ENCODE results near the gene CD44. TPM values are rescaled to one million over a fixed set of nuclear protein-coding genes. Genes with fewer than 3 reads are reported as not detected.
A peak's percentile ranks its signal among the peaks of the same experiment; 100 is the strongest.

Gene CD44
- total and polyA plus RNA-seq, 4 experiments from 2014 or later: 390 to 809 (median 681) TPM

- H3K4me1 Mint-ChIP-seq: peaks cover 49 to 91% (median 66%) of the 10 kb centered on the region in 4 donors
- H3K27ac Mint-ChIP-seq: peak overlapping the region; percentile 88 to 95 (median 94)
- H3K4me1 ChIP-seq (ENCODE audit: insufficient read depth, low read length): peaks cover 57% of the 10 kb centered on the region
- H3K36me3 Mint-ChIP-seq: peaks cover 50 to 52% of the 10 kb centered on the region in 2 donors
- POLR2A ChIA-PET (ENCODE audit: partially characterized antibody): interaction anchor here (1.1 to 5.7 kb wide), 15 partner anchors 12 to 189 kb away, joined by 3 to 72 read pairs (median 4); no protein-coding TSS in a partner anchor
- intact Hi-C loops (cut with micrococcal nuclease): loop anchor here (5.0 kb wide), 4 partner anchors 37 to 158 kb away; no protein-coding TSS in a partner anchor
- peaks cover 17% of the 10 kb centered on the region for H3K36me3 ChIP-seq (ENCODE audit: insufficient read depth, low read length)
- no peak overlapping the region for H3K27ac ChIP-seq (ENCODE audit: low read depth, low read length)
- H3K9me3 Mint-ChIP-seq: peaks cover 0 to 48% (median 27%) of the 10 kb centered on the region in 8 donors
- no peak overlapping the region for H3K4me3 ChIP-seq (ENCODE audit: low read length in 2 of 2)
- H3K27me3 ChIP-seq (ENCODE audit: insufficient read depth, low read length): no peaks in the 10 kb centered on the region
- no peak for DNase-seq
- H3K27me3 Mint-ChIP-seq: no peaks in the 10 kb centered on the region
- CTCF ChIA-PET (ENCODE audit: partially characterized antibody): interaction anchor here (0.9 to 6.7 kb wide), 8 partner anchors 8 to 235 kb away, joined by 3 to 58 read pairs (median 5); no protein-coding TSS in a partner anchor
- peaks cover 0 to 4% of the 10 kb centered on the region in 2 donors for H3K9me3 ChIP-seq (ENCODE audit: control insufficient read depth in 1 of 2, low read length in 2 of 2)
- H3K4me3 Mint-ChIP-seq: peak overlapping the region in 5 of 8 donors; percentile 25 to 65 (median 37)
Measured at GRCh38 chr11:35234460-35235156, 95.6 kb downstream of the CD44 start.

GRCh38 chr11:35235157-35235468 is 96.1 kb downstream of the CD44 start:
- intact Hi-C loops (cut with micrococcal nuclease): loop anchor here (5.0 kb wide), 4 partner anchors 38 to 157 kb away; no protein-coding TSS in a partner anchor
- Mint-ChIP-seq H3K9me3 (peaks cover 0 to 48% (median 27%) of the 10 kb centered on the region in 8 donors), H3K4me1 (peaks cover 49 to 89% (median 68%) of the 10 kb centered on the region in 4 donors), H3K27ac (peak overlapping the region; percentile 81 to 95 (median 94)), H3K36me3 (peaks cover 45 to 47% of the 10 kb centered on the region in 2 donors), H3K27me3 (no peaks in the 10 kb centered on the region), H3K4me3 (peak overlapping the region in 3 of 8 donors; percentile 36 to 65 (median 65))
- Histone ChIP-seq H3K36me3 (ENCODE audit: insufficient read depth, low read length) (peaks cover 12% of the 10 kb centered on the region), H3K27me3 (ENCODE audit: insufficient read depth, low read length) (no peaks in the 10 kb centered on the region), H3K27ac (ENCODE audit: low read depth, low read length) (no peak overlapping the region), H3K4me1 (ENCODE audit: insufficient read depth, low read length) (peaks cover 57% of the 10 kb centered on the region), H3K4me3 (ENCODE audit: low read length in 2 of 2) (no peak overlapping the region), H3K9me3 (ENCODE audit: control insufficient read depth in 1 of 2, low read length in 2 of 2) (peaks cover 0 to 4% of the 10 kb centered on the region in 2 donors)
- ChIA-PET CTCF (ENCODE audit: partially characterized antibody) (interaction anchor here (1.1 to 6.7 kb wide), 8 partner anchors 9 to 241 kb away, joined by 3 to 58 read pairs (median 7); no protein-coding TSS in a partner anchor), POLR2A (ENCODE audit: partially characterized antibody) (interaction anchor here (0.9 to 5.7 kb wide), 16 partner anchors 9 to 194 kb away, joined by 3 to 72 read pairs (median 7); no protein-coding TSS in a partner anchor)
- no peak for DNase-seq

DNA sequence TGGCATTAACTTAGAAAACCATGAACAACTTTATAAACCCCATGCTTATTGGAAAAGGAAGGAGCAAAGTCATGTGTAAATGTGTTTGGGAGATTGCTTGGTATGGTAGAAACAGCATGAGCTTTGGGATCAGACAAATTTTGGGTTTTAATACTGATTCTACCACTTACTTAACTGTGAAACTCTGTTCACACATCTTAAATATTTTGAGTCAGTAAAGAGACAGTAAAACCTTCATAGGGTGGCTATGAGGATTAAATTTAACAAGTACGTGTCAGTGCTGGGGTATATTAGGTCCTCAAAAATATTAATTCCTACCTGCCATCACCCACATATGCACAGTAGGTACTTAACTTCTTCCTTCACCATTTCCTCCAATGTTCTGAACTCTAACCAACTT is 96.5 kb downstream of the CD44 start:
- Mint-ChIP-seq H3K27ac (peak overlapping the region; percentile 88 to 95 (median 94)), H3K4me1 (peaks cover 49 to 85% (median 68%) of the 10 kb centered on the region in 4 donors), H3K36me3 (peaks cover 41 to 43% of the 10 kb centered on the region in 2 donors), H3K4me3 (peak overlapping the region in 7 of 8 donors; percentile 54 to 81 (median 65)), H3K27me3 (no peaks in the 10 kb centered on the region), H3K9me3 (peaks cover 0 to 45% (median 27%) of the 10 kb centered on the region in 8 donors)
- H3K9me3 ChIP-seq (ENCODE audit: control insufficient read depth in 1 of 2, low read length in 2 of 2): peaks cover 0 to 4% of the 10 kb centered on the region in 2 donors
- DNase-seq: no peak
- intact Hi-C loops (cut with micrococcal nuclease): loop anchor here (5.0 kb wide), 4 partner anchors 38 to 157 kb away; no protein-coding TSS in a partner anchor
- H3K27ac ChIP-seq (ENCODE audit: low read depth, low read length): peak overlapping the region; percentile 3
- peaks cover 57% of the 10 kb centered on the region for H3K4me1 ChIP-seq (ENCODE audit: insufficient read depth, low read length)
- peaks cover 8% of the 10 kb centered on the region for H3K36me3 ChIP-seq (ENCODE audit: insufficient read depth, low read length)
- CTCF ChIA-PET (ENCODE audit: partially characterized antibody): interaction anchor here (0.8 to 6.7 kb wide), 15 partner anchors 9 to 309 kb away, joined by 3 to 58 read pairs (median 4); no protein-coding TSS in a partner anchor
- no peaks in the 10 kb centered on the region for H3K27me3 ChIP-seq (ENCODE audit: insufficient read depth, low read length)
- POLR2A ChIA-PET (ENCODE audit: partially characterized antibody): interaction anchor here (0.5 to 5.7 kb wide), 29 partner anchors 9 to 236 kb away, joined by 3 to 72 read pairs (median 5); partner anchors contain the start of gene CD44
- peak overlapping the region in 1 of 2 donors; percentile 5 for H3K4me3 ChIP-seq (ENCODE audit: low read length in 2 of 2)

DNA sequence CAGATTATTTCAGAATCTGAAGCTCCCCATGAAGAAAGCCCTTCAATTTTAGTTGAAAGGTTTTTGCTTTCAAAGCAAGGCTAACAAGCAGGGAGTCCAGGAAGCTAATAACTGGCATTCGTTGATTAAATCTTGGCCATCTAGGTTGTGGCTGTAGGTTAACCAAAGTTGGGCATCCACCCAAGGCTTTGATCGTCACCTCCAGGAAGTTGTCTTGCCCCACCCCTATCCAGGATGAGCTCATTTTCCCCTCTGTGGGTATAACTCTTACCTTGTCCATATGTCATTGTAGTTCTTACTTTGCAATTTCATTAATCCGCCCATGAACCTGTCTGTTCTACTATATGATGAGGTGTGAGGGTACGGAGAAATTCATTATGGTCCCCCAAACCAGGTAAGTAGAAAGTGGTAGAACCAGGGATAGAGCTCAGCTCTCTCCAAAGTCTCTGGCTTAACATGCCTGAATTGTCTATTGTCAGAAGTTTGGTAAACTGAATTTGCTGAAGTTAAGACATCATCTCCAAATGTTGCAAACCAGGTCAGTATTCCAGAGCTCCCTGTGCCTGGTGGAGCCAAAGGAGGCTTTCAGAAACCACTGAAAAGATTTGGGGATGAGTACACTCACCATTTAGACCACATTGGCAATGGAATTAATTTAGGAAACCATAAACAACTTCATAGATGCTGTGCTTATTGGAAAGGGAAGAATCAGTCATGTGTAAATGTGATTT is 97.1 kb downstream of the CD44 start:
- peaks cover 50 to 84% (median 66%) of the 10 kb centered on the region in 4 donors for H3K4me1 Mint-ChIP-seq
- CTCF ChIA-PET (ENCODE audit: partially characterized antibody): interaction anchor here (0.7 to 6.7 kb wide), 20 partner anchors 10 to 310 kb away, joined by 3 to 58 read pairs (median 4); no protein-coding TSS in a partner anchor
- POLR2A ChIA-PET (ENCODE audit: partially characterized antibody): interaction anchor here (0.5 to 5.7 kb wide), 31 partner anchors 10 to 236 kb away, joined by 3 to 72 read pairs (median 4); partner anchors contain the start of gene CD44
- H3K27ac ChIP-seq (ENCODE audit: low read depth, low read length): peak overlapping the region; percentile 32
- H3K27me3 Mint-ChIP-seq: no peaks in the 10 kb centered on the region
- H3K36me3 Mint-ChIP-seq: peaks cover 35 to 37% of the 10 kb centered on the region in 2 donors
- peak overlapping the region in 1 of 2 donors; percentile 21 for H3K4me3 ChIP-seq (ENCODE audit: low read length in 2 of 2)
- H3K4me1 ChIP-seq (ENCODE audit: insufficient read depth, low read length): peaks cover 58% of the 10 kb centered on the region
- DNase-seq: peak; percentile 79 to 93 (median 86)
- peaks cover 0 to 40% (median 25%) of the 10 kb centered on the region in 8 donors for H3K9me3 Mint-ChIP-seq
- peak overlapping the region in 7 of 8 donors; percentile 54 to 81 (median 65) for H3K4me3 Mint-ChIP-seq
- peaks cover 2% of the 10 kb centered on the region for H3K36me3 ChIP-seq (ENCODE audit: insufficient read depth, low read length)
- intact Hi-C loops (cut with micrococcal nuclease): loop anchor here (1.0 to 5.0 kb wide), 6 partner anchors 19 to 156 kb away; no protein-coding TSS in a partner anchor
- H3K27me3 ChIP-seq (ENCODE audit: insufficient read depth, low read length): no peaks in the 10 kb centered on the region
- peaks cover 0 to 4% of the 10 kb centered on the region in 2 donors for H3K9me3 ChIP-seq (ENCODE audit: control insufficient read depth in 1 of 2, low read length in 2 of 2)
- H3K27ac Mint-ChIP-seq: peak overlapping the region; percentile 88 to 95 (median 94)

DNA sequence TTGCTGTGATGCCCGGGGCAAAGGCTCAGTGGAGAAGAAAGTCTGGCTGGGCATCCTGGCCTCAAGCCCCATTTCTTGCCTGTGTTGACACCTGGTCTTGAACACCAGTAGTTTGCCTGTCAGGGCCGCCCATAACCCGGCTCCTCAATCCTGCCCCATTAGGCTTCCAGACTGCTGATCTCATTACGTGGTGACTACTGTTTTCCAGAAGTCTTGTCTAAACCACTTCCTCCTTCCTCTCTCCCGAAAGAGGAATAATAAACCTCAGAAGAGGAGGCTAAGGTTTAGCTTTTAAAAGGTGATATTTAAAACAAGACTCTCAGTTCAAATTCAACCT is 97.7 kb downstream of the CD44 start:
- Histone ChIP-seq H3K36me3 (ENCODE audit: insufficient read depth, low read length) (no peaks in the 10 kb centered on the region), H3K9me3 (ENCODE audit: control insufficient read depth in 1 of 2, low read length in 2 of 2) (peaks cover 0 to 4% of the 10 kb centered on the region in 2 donors), H3K4me1 (ENCODE audit: insufficient read depth, low read length) (peaks cover 63% of the 10 kb centered on the region), H3K27me3 (ENCODE audit: insufficient read depth, low read length) (no peaks in the 10 kb centered on the region), H3K27ac (ENCODE audit: low read depth, low read length) (peak overlapping the region; percentile 32), H3K4me3 (ENCODE audit: low read length in 2 of 2) (peak overlapping the region in 1 of 2 donors; percentile 21)
- intact Hi-C loops (cut with micrococcal nuclease): loop anchor here (1.0 to 5.0 kb wide), 6 partner anchors 19 to 156 kb away; no protein-coding TSS in a partner anchor
- H3K4me3 Mint-ChIP-seq: peak overlapping the region in 7 of 8 donors; percentile 54 to 81 (median 65)
- no peak for DNase-seq
- H3K27ac Mint-ChIP-seq: peak overlapping the region; percentile 88 to 95 (median 94)
- no peaks in the 10 kb centered on the region for H3K27me3 Mint-ChIP-seq
- H3K36me3 Mint-ChIP-seq: peaks cover 30 to 32% of the 10 kb centered on the region in 2 donors
- H3K9me3 Mint-ChIP-seq: peaks cover 0 to 40% (median 25%) of the 10 kb centered on the region in 8 donors
- ChIA-PET POLR2A (ENCODE audit: partially characterized antibody) (interaction anchor here (0.6 to 5.7 kb wide), 23 partner anchors 10 to 237 kb away, joined by 3 to 72 read pairs (median 6); partner anchors contain the start of gene CD44), CTCF (ENCODE audit: partially characterized antibody) (interaction anchor here (0.7 to 6.7 kb wide), 16 partner anchors 9 to 237 kb away, joined by 3 to 58 read pairs (median 8); no protein-coding TSS in a partner anchor)
- H3K4me1 Mint-ChIP-seq: peaks cover 53 to 88% (median 70%) of the 10 kb centered on the region in 4 donors

- H3K27ac Mint-ChIP-seq: peak overlapping the region; percentile 88 to 95 (median 94)
- peaks cover 69% of the 10 kb centered on the region for H3K4me1 ChIP-seq (ENCODE audit: insufficient read depth, low read length)
- peaks cover 57 to 94% (median 73%) of the 10 kb centered on the region in 4 donors for H3K4me1 Mint-ChIP-seq
- no peaks in the 10 kb centered on the region for H3K27me3 Mint-ChIP-seq
- no peak overlapping the region for H3K4me3 ChIP-seq (ENCODE audit: low read length in 2 of 2)
- peak overlapping the region in 2 of 8 donors; percentile 41 to 81 for H3K4me3 Mint-ChIP-seq
- peaks cover 0 to 35% (median 22%) of the 10 kb centered on the region in 8 donors for H3K9me3 Mint-ChIP-seq
- no peaks in the 10 kb centered on the region for H3K27me3 ChIP-seq (ENCODE audit: insufficient read depth, low read length)
- CTCF ChIA-PET (ENCODE audit: partially characterized antibody): interaction anchor here (0.7 to 6.7 kb wide), 32 partner anchors 9 to 313 kb away, joined by 3 to 58 read pairs (median 4); no protein-coding TSS in a partner anchor
- no peak overlapping the region for H3K27ac ChIP-seq (ENCODE audit: low read depth, low read length)
- no peak for DNase-seq
- peaks cover 0 to 4% of the 10 kb centered on the region in 2 donors for H3K9me3 ChIP-seq (ENCODE audit: control insufficient read depth in 1 of 2, low read length in 2 of 2)
- no peaks in the 10 kb centered on the region for H3K36me3 ChIP-seq (ENCODE audit: insufficient read depth, low read length)
- intact Hi-C loops (cut with micrococcal nuclease): loop anchor here (5.0 kb wide), 4 partner anchors 40 to 155 kb away; no protein-coding TSS in a partner anchor
- peaks cover 23 to 26% of the 10 kb centered on the region in 2 donors for H3K36me3 Mint-ChIP-seq
- POLR2A ChIA-PET (ENCODE audit: partially characterized antibody): interaction anchor here (0.7 to 5.7 kb wide), 9 partner anchors 9 to 98 kb away, joined by 3 to 72 read pairs (median 15); partner anchors contain the start of gene CD44
Measured at GRCh38 chr11:35237351-35237750, 98.4 kb downstream of the CD44 start.

Measured in CD4-positive, alpha-beta memory T cell (primary cell).